ENCODE results near the gene COX6A1.

The COX6A1 gene

GRCh38 chr12:120490325-120490724 lies 52.4 kb downstream of the COX6A1 start:
- DNase-seq (ENCODE audit: low spot score) (no peak), ATAC-seq (ENCODE audit: low read depth) (no peak)
- Histone ChIP-seq H3K9me3 (ENCODE audit: severe bottlenecking) (no peaks in the 10 kb centered on the region), H3K27ac (ENCODE audit: poor library complexity, severe bottlenecking) (no peak overlapping the region), H3K4me3 (ENCODE audit: severe bottlenecking) (no peak overlapping the region), H3K27me3 (ENCODE audit: insufficient read depth, poor library complexity, severe bottlenecking) (no peaks in the 10 kb centered on the region), H3K4me1 (ENCODE audit: insufficient read depth, poor library complexity, severe bottlenecking) (peaks cover 6% of the 10 kb centered on the region), H3K36me3 (ENCODE audit: low read depth) (peaks cover 24% of the 10 kb centered on the region)
- TF ChIP-seq CTCF (IDR thresholded peaks at IDR 0.05; ENCODE audit: poor library complexity, severe bottlenecking), result no peak

Data from RWPE2 (cell line).